Karpas-422 (cell line): ENCODE results near the gene KRTAP5-6. TPM values are rescaled to one million over a fixed set of nuclear protein-coding genes. Genes with fewer than 3 reads are reported as not detected.
A peak's percentile ranks its signal among the peaks of the same experiment; 100 is the strongest.

Experiments
- DNase-seq: peaks from one replicate; pipeline ENCODE4 v3.0.0-alpha.2; 2015
- H2AFZ ChIP-seq: fragments of 200-600 bp; sonication (generic); 2 replicates; pipeline ENCODE4 v1.6.1; 2014; ENCODE audit warnings: antibody characterized with exemption, low read length, mixed read lengths
- H3K27ac ChIP-seq: fragments of 200-600 bp; sonication (generic); 2 replicates; pipeline ENCODE4 v1.5.1; 2014; ENCODE audit warnings: mild to moderate bottlenecking, low read length, moderate library complexity
- H3K27me3 ChIP-seq: fragments of 200-600 bp; sonication (generic); 2 replicates; pipeline ENCODE4 v1.6.1; 2014; ENCODE audit warnings: low read length, mixed read lengths
- H3K36me3 ChIP-seq: fragments of 200-600 bp; sonication (generic); 2 replicates; pipeline ENCODE4 v1.6.1; 2014; ENCODE audit warnings: low read length, mixed read lengths; ENCODE audit not compliant: insufficient read depth
- H3K4me1 ChIP-seq: fragments of 200-600 bp; sonication (generic); 2 replicates; pipeline ENCODE4 v1.6.1; 2014; ENCODE audit warnings: mild to moderate bottlenecking, low read length, mixed read lengths
- H3K4me2 ChIP-seq: fragments of 200-600 bp; sonication (generic); 2 replicates; pipeline ENCODE4 v1.6.1; 2014; ENCODE audit warnings: low read length, low read depth, mild to moderate bottlenecking; ENCODE audit not compliant: poor library complexity, severe bottlenecking
- H3K4me3 ChIP-seq: fragments of 200-600 bp; sonication (generic); 2 replicates; pipeline ENCODE4 v1.5.1; 2014; ENCODE audit warnings: mild to moderate bottlenecking, antibody characterized with exemption, low read length, mixed read lengths
- H3K79me2 ChIP-seq: fragments of 200-600 bp; sonication (generic); 2 replicates; pipeline ENCODE4 v1.6.1; 2014; ENCODE audit warnings: mild to moderate bottlenecking, low read length, mixed read lengths
- H3K9ac ChIP-seq: fragments of 200-600 bp; sonication (generic); 2 replicates; pipeline ENCODE4 v1.6.0; 2014; ENCODE audit warnings: low read length
- H3K9me2 ChIP-seq: fragments of 200-600 bp; sonication (generic), shearing (Covaris generic); replicated peaks from 2 replicates; pipeline ENCODE4 v1.6.0; 2014; ENCODE audit warnings: mild to moderate bottlenecking, low read length, moderate library complexity; ENCODE audit not compliant: insufficient read depth
- H3K9me3 ChIP-seq: fragments of 300-700, 200-600 bp; sonication (generic); 2 replicates; pipeline ENCODE4 v1.6.1; 2014; ENCODE audit warnings: low read length, mixed read lengths
- H4K20me1 ChIP-seq: fragments of 200-600 bp; sonication (generic); 2 replicates; pipeline ENCODE4 v1.6.1; 2014; ENCODE audit warnings: mild to moderate bottlenecking, antibody characterized with exemption, low read length, low read depth; ENCODE audit not compliant: insufficient read depth
- total RNA-seq: library from RNA; depleted of rRNA; stranded (reverse); fragments of >200 nt; shearing (Covaris generic); gene quantifications from 2 replicates; pipeline ENCODE4 v1.2.3, GENCODE V29; 2014; ENCODE audit warnings: low replicate concordance

KRTAP5-6 gene
- total RNA-seq, 1 experiment from 2014 or later, result not detected

DNA sequence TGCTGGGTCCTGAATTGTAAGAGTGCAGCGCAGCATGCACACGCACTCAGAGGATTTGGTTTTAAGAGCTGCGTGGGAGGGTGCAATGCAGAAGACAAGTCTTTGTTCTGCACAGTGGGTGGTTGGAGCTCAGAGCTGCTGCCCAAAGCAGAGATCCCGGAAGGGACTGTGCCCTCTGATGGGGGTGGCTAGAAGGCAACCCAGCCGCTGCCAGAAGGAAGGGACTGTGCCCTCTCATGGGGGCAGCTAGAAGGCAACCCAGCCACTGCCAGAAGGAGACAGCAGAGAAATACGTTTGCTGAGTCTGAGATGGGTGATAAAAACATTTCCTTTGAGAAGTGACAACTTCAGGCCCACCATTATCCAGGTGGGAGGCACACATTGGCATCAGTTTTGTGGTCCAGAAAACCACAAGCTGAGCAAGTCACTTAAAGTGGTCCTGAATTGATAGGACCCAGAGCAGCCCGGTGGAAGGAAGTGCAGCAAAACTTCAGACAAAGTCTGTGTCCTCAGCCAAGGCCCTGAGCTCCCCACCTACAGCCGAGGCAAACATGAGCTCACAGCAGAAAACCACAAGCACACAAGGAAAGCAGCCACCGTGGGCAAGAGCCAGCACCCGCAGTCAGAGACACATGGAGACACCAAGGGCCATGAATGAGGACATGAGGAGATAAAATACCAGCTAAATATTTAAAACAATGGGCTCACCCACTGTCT, 4.3 kb downstream of the KRTAP5-6 start:
- H4K20me1 ChIP-seq, result no peaks in the 10 kb centered on the region
- no peak overlapping the region for H3K4me3 ChIP-seq
- H3K36me3 ChIP-seq, result no peaks in the 10 kb centered on the region
- no peaks in the 10 kb centered on the region for H3K9me3 ChIP-seq
- H3K4me1 ChIP-seq, result no peaks in the 10 kb centered on the region
- H3K9me2 ChIP-seq, result no peaks in the 10 kb centered on the region
- no peak for DNase-seq
- H3K4me2 ChIP-seq, result no peak overlapping the region
- no peak overlapping the region for H2AFZ ChIP-seq
- no peak overlapping the region for H3K9ac ChIP-seq
- no peaks in the 10 kb centered on the region for H3K27me3 ChIP-seq
- no peak overlapping the region for H3K27ac ChIP-seq
- H3K79me2 ChIP-seq, result no peaks in the 10 kb centered on the region

DNA sequence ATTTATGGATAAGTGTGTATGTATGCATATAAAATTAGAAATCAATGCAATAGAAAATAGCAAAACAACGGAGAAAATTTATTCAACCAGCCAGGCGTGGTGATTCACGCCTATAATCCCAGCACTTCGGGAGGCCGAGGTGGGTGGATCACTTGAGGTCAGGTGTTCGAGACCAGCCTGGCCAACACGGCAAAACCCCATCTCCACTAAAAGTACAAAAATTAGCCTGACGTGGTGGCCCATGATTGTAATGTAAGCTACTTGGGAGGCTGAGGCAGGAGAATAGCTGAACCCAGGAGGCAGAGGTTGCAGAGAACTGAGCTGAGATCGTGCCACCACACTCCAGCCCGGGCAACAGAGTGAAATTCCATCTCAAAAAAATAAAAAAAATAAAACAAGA, 5.5 kb downstream of the KRTAP5-6 start:
- H3K79me2 ChIP-seq, result no peaks in the 10 kb centered on the region
- no peak overlapping the region for H3K9ac ChIP-seq
- no peak for DNase-seq
- no peaks in the 10 kb centered on the region for H4K20me1 ChIP-seq
- H3K27me3 ChIP-seq, result no peaks in the 10 kb centered on the region
- H2AFZ ChIP-seq, result no peak overlapping the region
- no peak overlapping the region for H3K27ac ChIP-seq
- peaks cover 4% of the 10 kb centered on the region; the same call in 1 of the 2 replicates for H3K4me1 ChIP-seq
- no peak overlapping the region for H3K4me3 ChIP-seq
- H3K36me3 ChIP-seq, result no peaks in the 10 kb centered on the region
- no peaks in the 10 kb centered on the region for H3K9me2 ChIP-seq
- no peaks in the 10 kb centered on the region for H3K9me3 ChIP-seq
- H3K4me2 ChIP-seq, result no peak overlapping the region

DNA sequence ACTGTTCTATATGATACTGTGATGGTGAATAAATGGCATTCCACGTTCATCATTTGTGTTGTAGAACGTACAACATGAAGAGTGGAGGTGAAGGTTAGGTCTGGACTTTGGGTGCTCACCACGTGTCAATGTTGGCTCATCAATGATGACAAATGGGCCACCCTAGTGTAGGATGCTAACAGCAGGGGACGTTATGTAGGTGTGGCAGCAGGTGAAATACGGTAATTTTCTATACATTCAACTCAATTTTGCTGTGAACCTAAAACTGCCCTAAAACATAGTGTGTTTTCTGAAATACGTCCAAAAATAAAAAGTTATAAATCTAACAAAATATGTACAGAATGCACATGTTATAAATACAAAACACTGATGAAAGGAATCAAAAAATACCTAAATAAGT, 6.2 kb downstream of the KRTAP5-6 start:
- H3K4me1 ChIP-seq, result peaks cover 4% of the 10 kb centered on the region; the same call in 1 of the 2 replicates
- H4K20me1 ChIP-seq, result no peaks in the 10 kb centered on the region
- H2AFZ ChIP-seq, result no peak overlapping the region
- no peak for DNase-seq
- no peaks in the 10 kb centered on the region for H3K36me3 ChIP-seq
- H3K4me2 ChIP-seq, result no peak overlapping the region
- H3K79me2 ChIP-seq, result no peaks in the 10 kb centered on the region
- H3K9me3 ChIP-seq, result no peaks in the 10 kb centered on the region
- H3K27me3 ChIP-seq, result no peaks in the 10 kb centered on the region
- no peak overlapping the region for H3K27ac ChIP-seq
- no peak overlapping the region for H3K9ac ChIP-seq
- H3K9me2 ChIP-seq, result no peaks in the 10 kb centered on the region
- H3K4me3 ChIP-seq, result no peak overlapping the region

DNA sequence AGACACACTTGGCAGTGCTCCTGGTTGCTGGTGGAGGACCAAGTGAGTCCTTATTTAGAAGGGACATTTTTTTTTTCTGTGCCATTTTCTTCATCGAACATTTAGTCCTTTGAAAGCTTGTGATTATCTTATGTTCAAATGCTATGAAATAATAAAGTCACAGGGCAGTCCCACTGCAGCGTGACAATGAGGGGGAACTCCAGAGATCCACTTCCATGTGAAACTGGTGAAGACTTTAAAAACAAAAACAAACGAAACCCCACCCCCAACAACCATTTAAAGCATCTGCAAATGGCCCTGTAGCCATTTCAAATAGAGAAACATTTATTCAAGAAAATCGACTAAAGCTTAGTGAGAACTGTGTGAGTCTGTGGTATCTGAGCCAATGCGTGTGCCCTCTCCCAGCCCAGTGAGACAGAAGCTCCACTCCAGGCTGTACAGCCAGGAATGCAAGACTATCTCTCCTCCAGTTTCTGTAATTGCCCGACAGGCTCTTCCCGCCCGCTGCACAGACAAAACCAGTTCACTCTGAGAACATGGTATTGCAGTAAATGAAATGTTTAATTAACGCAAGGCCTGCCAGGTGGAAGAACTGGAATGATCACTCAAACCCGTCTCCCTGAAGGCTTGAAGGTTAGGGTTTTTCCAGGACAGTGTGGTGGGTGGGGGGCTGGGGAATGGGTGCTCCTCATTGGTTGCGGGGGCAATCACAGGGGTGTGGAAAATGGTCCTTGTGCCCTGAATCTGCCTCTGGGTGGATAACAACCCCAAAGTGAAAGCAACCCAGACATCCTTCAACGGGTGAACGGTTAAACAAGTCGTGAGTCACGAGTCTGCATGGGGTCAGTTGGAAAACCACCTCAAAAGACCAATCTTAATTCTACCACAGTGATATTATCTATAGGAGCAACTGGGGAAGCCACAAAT, 8.4 kb downstream of the KRTAP5-6 start:
- no peak overlapping the region for H2AFZ ChIP-seq
- peaks cover 4% of the 10 kb centered on the region; the same call in 1 of the 2 replicates for H3K4me1 ChIP-seq
- H3K4me2 ChIP-seq, result no peak overlapping the region
- no peaks in the 10 kb centered on the region for H3K36me3 ChIP-seq
- H3K27me3 ChIP-seq, result no peaks in the 10 kb centered on the region
- no peaks in the 10 kb centered on the region for H3K9me3 ChIP-seq
- H3K4me3 ChIP-seq, result no peak overlapping the region
- H3K9me2 ChIP-seq, result no peaks in the 10 kb centered on the region
- no peaks in the 10 kb centered on the region for H4K20me1 ChIP-seq
- DNase-seq, result no peak
- H3K79me2 ChIP-seq, result no peaks in the 10 kb centered on the region
- H3K27ac ChIP-seq, result no peak overlapping the region
- no peak overlapping the region for H3K9ac ChIP-seq

DNA sequence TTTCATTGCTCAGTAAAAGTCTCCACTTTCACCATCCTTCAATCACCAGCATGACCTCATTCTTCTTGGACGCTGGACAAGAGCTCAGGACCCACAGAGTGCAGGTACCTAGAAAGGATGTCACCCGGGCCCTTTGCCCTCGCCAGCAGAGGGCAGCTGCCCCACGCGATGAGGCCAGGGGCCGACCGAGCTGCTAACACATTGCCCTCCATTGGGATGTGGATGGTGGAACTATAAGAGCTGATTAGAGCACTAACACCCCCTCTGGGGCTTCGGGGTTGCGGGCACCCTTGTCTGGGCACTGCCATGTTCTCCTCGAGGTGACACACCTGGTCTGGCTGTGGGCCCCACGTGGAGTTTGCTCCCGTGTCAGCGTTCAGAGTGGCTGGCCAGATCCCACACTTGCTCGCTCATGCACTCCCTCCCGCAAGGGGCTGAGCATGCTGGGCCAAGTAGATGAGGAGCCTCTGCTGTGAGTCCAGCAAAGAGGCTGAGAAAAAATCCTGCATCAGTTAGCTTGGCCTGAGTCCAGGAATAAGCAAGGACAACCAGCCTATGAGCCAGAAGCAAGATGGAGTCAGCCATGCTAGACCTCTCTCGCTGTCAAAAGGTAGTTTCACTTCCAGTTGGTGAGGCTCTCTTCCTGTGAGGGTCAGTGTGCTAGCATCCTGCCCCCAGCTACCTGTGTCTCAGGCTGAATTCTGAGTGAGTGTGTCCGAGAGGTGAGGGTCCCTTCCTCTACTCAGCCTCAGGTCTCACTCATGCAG, 9.8 kb downstream of the KRTAP5-6 start:
- Histone ChIP-seq H3K4me1 (peaks cover 4% of the 10 kb centered on the region; the same call in 1 of the 2 replicates), H2AFZ (no peak overlapping the region), H3K27ac (no peak overlapping the region), H3K9me2 (no peaks in the 10 kb centered on the region), H3K4me2 (no peak overlapping the region), H3K9me3 (no peaks in the 10 kb centered on the region), H4K20me1 (no peaks in the 10 kb centered on the region), H3K27me3 (no peaks in the 10 kb centered on the region), H3K9ac (no peak overlapping the region), H3K79me2 (no peaks in the 10 kb centered on the region), H3K36me3 (no peaks in the 10 kb centered on the region), H3K4me3 (no peak overlapping the region)
- peak; percentile 64 for DNase-seq

DNA sequence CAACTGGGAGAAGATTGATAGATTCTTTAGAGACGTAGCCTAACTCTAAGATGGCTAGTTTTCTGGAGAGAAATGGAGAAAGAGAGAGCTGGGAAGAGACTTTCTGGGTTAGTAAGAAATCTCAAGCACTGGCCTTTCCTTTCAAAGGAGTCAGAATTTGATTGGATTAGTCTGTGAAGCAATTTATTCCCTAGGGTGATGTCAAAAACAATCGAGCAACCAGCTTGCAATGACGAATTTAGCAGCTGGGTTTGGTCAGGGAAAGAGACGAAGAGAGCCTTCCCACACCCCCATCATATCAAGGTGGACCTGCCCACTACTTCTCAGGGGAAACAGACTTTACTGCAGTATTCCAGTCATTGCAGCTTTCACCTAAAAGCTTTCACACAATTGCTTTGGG, 10.8 kb downstream of the KRTAP5-6 start:
- H3K9ac ChIP-seq, result no peak overlapping the region
- H3K27me3 ChIP-seq, result no peaks in the 10 kb centered on the region
- no peak overlapping the region for H3K27ac ChIP-seq
- H2AFZ ChIP-seq, result no peak overlapping the region
- H4K20me1 ChIP-seq, result no peaks in the 10 kb centered on the region
- peaks cover 4% of the 10 kb centered on the region; the same call in 1 of the 2 replicates for H3K4me1 ChIP-seq
- no peak for DNase-seq
- H3K79me2 ChIP-seq, result no peaks in the 10 kb centered on the region
- H3K4me3 ChIP-seq, result no peak overlapping the region
- H3K9me2 ChIP-seq, result no peaks in the 10 kb centered on the region
- no peak overlapping the region for H3K4me2 ChIP-seq
- H3K36me3 ChIP-seq, result no peaks in the 10 kb centered on the region
- no peaks in the 10 kb centered on the region for H3K9me3 ChIP-seq

DNA sequence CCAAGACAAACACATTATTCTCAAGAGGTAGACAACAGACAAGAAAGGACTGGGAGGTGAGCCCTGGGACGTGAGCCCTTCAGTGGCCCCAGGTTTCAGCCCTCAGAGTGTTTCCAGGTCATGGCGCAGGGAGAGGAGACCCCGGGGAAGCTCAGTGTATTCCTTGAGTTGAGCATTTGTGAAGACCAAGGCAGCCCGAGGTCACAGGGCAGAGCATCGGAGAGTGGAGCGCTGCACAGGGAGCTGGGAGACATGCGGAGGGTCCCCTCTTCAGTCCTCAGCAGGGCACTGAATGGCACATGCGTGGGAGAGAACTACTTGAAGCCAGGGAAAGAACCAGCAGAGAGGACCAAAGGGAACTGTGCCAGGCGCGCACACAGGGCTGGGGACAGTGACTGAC, 11.7 kb downstream of the KRTAP5-6 start:
- H3K36me3 ChIP-seq, result no peaks in the 10 kb centered on the region
- no peak overlapping the region for H3K4me2 ChIP-seq
- H3K9ac ChIP-seq, result no peak overlapping the region
- no peak overlapping the region for H2AFZ ChIP-seq
- no peak overlapping the region for H3K4me3 ChIP-seq
- H3K9me3 ChIP-seq, result no peaks in the 10 kb centered on the region
- no peak for DNase-seq
- H3K4me1 ChIP-seq, result peaks cover 4% of the 10 kb centered on the region; the same call in 1 of the 2 replicates
- no peak overlapping the region for H3K27ac ChIP-seq
- H3K79me2 ChIP-seq, result no peaks in the 10 kb centered on the region
- H3K9me2 ChIP-seq, result no peaks in the 10 kb centered on the region
- H3K27me3 ChIP-seq, result no peaks in the 10 kb centered on the region
- no peaks in the 10 kb centered on the region for H4K20me1 ChIP-seq
